Activated naive CD4-positive, alpha-beta T cell treated with anti-CD3 and anti-CD28 coated beads, Interleukin-2, amount 50 U/mL, for 16 hours (primary cell): ENCODE measurements around the gene GDF10.
A peak's percentile ranks its signal among the peaks of the same experiment; 100 is the strongest.

Experiments
- DNase-seq: peaks from one replicate; pipeline ENCODE4 v3.0.0-alpha.2; 2020

GDF10 gene

DNA sequence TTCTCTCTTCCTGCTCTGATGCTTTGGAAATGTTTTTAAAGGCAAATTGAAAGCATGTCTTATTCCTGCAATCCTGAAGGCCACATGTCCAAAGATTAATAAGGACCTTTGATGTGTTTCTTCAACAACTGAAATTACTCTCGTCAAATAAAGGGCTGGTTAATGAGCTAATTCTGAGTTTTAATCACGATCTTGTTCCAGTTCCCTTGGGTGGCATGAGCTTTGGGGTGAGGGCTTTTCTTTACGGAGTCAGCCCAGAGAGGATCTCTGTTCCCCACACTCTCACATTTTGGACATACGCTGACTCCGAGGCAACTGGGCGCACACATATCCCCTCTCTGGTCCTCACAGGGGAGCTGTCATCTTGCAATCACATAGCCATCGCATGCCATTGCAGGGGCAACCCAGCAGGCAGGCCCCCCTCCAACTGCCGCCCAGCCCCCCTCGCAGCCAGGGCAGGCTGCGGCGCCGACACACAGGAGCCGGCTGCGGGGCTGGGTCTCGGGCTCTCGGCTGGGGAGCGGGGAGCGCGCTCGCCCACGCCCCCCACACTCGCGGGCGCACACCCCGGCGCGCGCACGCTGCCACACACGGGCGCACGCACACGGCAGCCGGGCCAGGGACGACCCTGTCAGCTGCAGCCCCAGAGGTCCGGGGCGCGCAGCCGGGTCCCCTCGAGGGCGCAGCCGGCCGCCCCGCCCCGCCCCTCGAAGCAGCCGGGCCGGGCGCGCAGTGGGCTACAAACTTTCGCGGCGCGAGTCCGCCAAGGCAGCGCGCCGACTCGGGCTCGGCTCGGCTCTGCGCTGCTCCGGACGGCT lies at the start of gene GDF10:
Gene GDF10 (plus strand): TSS at position 587 of the 818 bp plus-strand sequence. CDS start 455 bp downstream, outside the sequence.
- DNase-seq: peak; percentile 56

- no peak for DNase-seq
Measured at GRCh38 chr10:47252093-47252780, 47.8 kb upstream of the GDF10 start.

DNA sequence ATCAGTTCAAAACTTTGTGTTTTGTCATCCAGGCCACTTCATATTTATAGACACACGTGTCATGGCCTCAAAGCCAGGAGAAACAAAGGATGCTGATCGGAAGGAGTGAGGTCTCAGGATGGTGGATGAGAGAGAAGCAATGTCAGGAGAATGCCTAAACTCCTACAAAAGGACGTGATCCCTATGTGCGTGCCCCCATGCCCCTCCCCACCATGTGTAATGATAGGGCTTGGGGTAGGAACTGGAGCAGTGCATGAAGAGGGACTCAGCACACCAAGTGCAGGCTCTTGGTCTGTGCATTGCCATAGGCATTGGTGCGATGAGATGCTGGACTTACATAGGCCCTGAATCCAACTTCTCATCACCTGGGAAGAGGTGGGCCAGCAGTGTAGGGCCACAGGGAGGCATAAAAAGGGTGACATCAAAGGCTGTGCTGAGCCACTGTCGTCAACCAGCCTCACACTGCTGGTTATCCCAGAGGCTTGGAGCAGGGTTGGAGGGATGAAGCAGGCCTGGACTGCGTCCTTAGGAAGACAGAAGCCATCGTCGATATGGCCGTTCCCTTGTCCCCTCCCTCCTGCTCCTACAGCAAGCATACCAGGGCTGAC lies 46.9 kb upstream of the GDF10 start:
- DNase-seq: no peak

GRCh38 chr10:47253651-47254375 lies 46.2 kb upstream of the GDF10 start:
- no peak for DNase-seq

GRCh38 chr10:47254611-47255010 lies 45.4 kb upstream of the GDF10 start:
- DNase-seq: no peak

GRCh38 chr10:47255033-47255813 lies 44.8 kb upstream of the GDF10 start:
- DNase-seq: no peak

DNA sequence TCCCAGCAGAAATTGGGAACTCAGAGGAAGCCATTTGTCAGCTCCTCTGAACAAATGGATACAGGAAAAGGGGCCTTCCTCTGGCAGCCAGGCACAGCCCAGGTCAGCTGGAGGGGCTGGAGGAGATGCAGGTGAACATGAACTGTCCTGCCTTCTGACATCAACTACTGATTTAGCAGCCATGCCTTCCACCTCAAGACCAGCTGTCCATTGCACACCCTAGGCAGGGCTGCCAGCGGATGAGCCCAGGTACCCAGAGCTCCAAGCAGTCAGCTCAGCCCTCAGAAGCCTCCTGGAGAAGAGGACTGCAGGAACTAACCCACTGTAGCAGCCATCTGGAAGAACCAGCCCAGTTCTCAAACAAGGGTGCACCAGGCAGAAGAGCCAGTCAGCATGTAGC lies 44.1 kb upstream of the GDF10 start:
- DNase-seq: no peak

DNA sequence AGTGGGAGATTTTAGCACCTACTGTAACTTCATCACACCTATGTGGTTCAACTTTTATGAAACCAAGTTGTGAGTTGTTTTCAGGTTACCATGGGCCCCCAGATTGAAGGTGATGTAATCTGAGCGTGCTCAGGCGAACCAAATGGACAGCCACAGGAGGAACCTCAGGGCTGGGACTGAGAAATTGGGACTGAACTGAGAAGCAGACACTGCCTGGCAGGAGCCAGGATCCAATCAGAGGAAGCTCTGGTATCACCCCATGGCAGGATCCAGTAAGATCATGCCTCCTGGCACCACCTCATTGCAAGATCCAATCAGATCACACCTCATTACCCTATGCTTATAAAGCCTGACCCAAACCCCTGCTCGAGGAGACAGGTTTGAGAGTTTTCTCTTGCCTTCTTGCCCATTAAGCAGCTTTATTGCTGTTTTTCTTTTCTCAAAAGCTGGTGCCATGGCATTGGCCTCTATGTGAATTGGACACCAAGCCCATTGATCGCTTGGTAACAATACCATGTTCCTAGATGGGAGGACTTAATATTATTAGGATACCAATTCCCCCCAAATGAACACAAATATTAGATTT lies 43.2 kb upstream of the GDF10 start:
- peak; percentile 23 for DNase-seq

GRCh38 chr10:47257396-47258120 lies 42.4 kb upstream of the GDF10 start:
- DNase-seq: no peak

GRCh38 chr10:47258921-47259320 lies 41.1 kb upstream of the GDF10 start:
- DNase-seq: no peak

DNA sequence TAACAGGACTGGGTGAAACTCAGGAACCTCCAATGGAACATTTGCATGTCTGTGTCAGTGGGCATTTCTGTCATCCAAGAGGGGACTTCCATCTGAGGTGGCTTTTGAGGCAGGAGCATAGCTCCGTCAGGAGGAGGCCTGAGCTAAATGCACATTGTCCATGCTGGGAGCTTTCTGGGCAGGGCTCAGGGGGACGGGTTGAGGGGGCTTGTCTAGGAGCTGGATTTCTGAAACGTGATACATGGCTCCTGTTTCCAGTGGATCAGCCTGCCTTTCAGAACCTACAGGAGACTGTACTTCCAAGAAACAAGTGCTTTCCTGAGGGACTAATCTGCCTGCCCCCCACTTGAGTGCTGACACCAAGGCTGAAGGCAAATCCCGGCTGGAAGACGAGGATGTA lies 40.5 kb upstream of the GDF10 start:
- DNase-seq: no peak

- DNase-seq: no peak
Measured at GRCh38 chr10:47260505-47261111, 39.4 kb upstream of the GDF10 start.

DNA sequence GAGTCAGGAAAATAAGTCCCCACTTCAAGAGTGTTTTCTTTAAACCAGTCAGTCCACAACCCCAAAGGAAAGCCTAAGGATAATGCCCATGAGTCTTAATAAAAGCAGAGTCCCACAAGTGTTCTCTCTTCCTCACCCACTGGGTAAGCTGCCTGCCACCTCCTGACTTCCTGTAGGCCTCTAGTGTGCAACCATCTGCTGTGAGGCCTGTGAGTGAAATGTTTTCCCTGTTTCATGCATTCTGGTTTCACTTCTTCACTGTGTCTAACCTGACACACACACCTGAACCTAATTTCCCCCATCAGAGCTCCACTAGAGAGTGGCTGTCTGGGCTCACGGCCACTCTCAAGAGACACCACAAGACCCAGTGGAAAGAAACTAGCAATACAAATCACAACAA lies 38.9 kb upstream of the GDF10 start:
- peak; percentile 53 for DNase-seq

GRCh38 chr10:47261556-47261955 lies 38.4 kb upstream of the GDF10 start:
- DNase-seq: no peak

GRCh38 chr10:47262606-47263533 lies 37.1 kb upstream of the GDF10 start:
- no peak for DNase-seq

DNA sequence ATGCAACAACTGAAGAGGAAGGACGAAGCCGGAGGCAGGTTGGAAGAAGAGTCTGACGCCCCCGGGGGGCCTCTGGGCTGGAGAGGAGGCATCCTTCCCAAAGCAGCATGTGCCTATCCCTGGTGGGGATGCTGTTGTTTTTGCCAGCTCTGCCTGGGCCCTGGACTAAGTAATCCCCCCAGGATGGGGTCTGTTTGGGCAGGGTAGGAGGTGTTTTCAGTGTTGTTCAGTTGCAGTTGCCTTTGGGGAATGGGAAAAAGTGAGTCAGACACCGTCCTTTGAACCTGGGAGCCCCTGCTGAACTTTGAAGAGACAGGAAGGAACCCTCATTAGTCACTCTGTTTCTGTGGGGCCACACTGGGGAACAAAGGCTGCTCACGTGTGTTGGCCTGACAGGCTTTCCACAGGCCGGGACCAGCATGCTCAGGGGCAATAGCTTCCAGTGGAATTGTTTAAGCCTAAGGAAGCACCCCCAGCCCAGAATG lies 35.2 kb upstream of the GDF10 start:
- peak; percentile 72 for DNase-seq

- peak; percentile 1 for DNase-seq
Measured at GRCh38 chr10:47266602-47267001, 33.4 kb upstream of the GDF10 start.

- no peak for DNase-seq
Measured at GRCh38 chr10:47268696-47269095, 31.3 kb upstream of the GDF10 start.

- no peak for DNase-seq
Measured at GRCh38 chr10:47269294-47269693, 30.7 kb upstream of the GDF10 start.

- no peak for DNase-seq
Measured at GRCh38 chr10:47276071-47276470, 23.9 kb upstream of the GDF10 start.
